Measurements from ENCODE around the gene ZDHHC16. TPM values are rescaled to one million over a fixed set of nuclear protein-coding genes. Genes with fewer than 3 reads are reported as not detected.

ZDHHC16 gene
- total RNA-seq, 2 experiments from 2014 or later, result 37.5 to 42.2 TPM

GRCh38 chr10:97503406-97503805 lies 57.4 kb downstream of the ZDHHC16 start:
- H3K27ac Mint-ChIP-seq, result no peak overlapping the region
- DNase-seq, result no peak
- H3K36me3 Mint-ChIP-seq, result no peaks in the 10 kb centered on the region
- no peaks in the 10 kb centered on the region for H3K9me3 Mint-ChIP-seq
- H3K4me1 Mint-ChIP-seq, result peaks cover 4% of the 10 kb centered on the region
- peaks cover 26% of the 10 kb centered on the region for H3K27me3 Mint-ChIP-seq
- H3K4me3 Mint-ChIP-seq, result no peak overlapping the region

- H3K36me3 Mint-ChIP-seq, result no peaks in the 10 kb centered on the region
- no peak overlapping the region for H3K27ac Mint-ChIP-seq
- no peak for DNase-seq
- no peak overlapping the region for H3K4me3 Mint-ChIP-seq
- no peaks in the 10 kb centered on the region for H3K9me3 Mint-ChIP-seq
- peaks cover 20% of the 10 kb centered on the region for H3K27me3 Mint-ChIP-seq
- peaks cover under 1% of the 10 kb centered on the region for H3K4me1 Mint-ChIP-seq
Measured at GRCh38 chr10:97505152-97505551, 59.2 kb downstream of the ZDHHC16 start.

- Mint-ChIP-seq H3K27me3 (peaks cover 7% of the 10 kb centered on the region), H3K4me3 (no peak overlapping the region), H3K27ac (no peak overlapping the region), H3K36me3 (no peaks in the 10 kb centered on the region), H3K9me3 (no peaks in the 10 kb centered on the region), H3K4me1 (no peaks in the 10 kb centered on the region)
- no peak for DNase-seq
Measured at GRCh38 chr10:97506199-97506991, 60.4 kb downstream of the ZDHHC16 start.

Other genes starting within 250 kb of the ZDHHC16 start
- gene ARHGAP19, start 153.5 kb upstream of the ZDHHC16 start, total RNA-seq, result 10 to 100 TPM; 36.1 to 42.9 TPM
- gene FRAT1, start 126.9 kb upstream of the ZDHHC16 start, total RNA-seq, result 1 to 10 TPM; 2.7 to 3.2 TPM
- 1 to 10 TPM; 8.8 to 9.5 TPM for gene FRAT2, start 111.4 kb upstream of the ZDHHC16 start, total RNA-seq
- gene RRP12, start 44.8 kb upstream of the ZDHHC16 start, total RNA-seq, result 10 to 100 TPM; 82.2 to 88.4 TPM
- 100 to 1,000 TPM; 933 to 982 TPM for gene PGAM1, start 20.0 kb upstream of the ZDHHC16 start, total RNA-seq
- gene EXOSC1, start 169 bp upstream of the ZDHHC16 start, total RNA-seq, result 10 to 100 TPM; 48.4 to 53.7 TPM
- 10 to 100 TPM; 96.2 to 97.0 TPM for gene MMS19, start 52.2 kb downstream of the ZDHHC16 start, total RNA-seq
- gene UBTD1, start 52.7 kb downstream of the ZDHHC16 start, total RNA-seq, result 1 to 10 TPM in 1 of 2 experiments, under 1 TPM in 1; 0.99 to 1.3 TPM
- not detected for gene ANKRD2, start 126.6 kb downstream of the ZDHHC16 start, total RNA-seq
- not detected for gene HOGA1, start 138.2 kb downstream of the ZDHHC16 start, total RNA-seq
- not detected for gene C10orf62, start 143.5 kb downstream of the ZDHHC16 start, total RNA-seq
- 1 to 10 TPM; 3.0 to 3.4 TPM for gene MORN4, start 187.3 kb downstream of the ZDHHC16 start, total RNA-seq
- gene PI4K2A, start 194.5 kb downstream of the ZDHHC16 start, total RNA-seq, result 10 to 100 TPM; 10.8 to 11.7 TPM
- gene AVPI1, start 241.1 kb downstream of the ZDHHC16 start, total RNA-seq, result 1 to 10 TPM; 3.1 to 3.2 TPM

All from activated naive CD8-positive, alpha-beta T cell treated with anti-CD3 and anti-CD28 coated beads for 36 hours (primary cell).